Muscle of arm (tissue), 12 donors: Measurements from ENCODE around the gene ABCG8. TPM values are rescaled to one million over a fixed set of nuclear protein-coding genes. Genes with fewer than 3 reads are reported as not detected.
"Not testable (repeated sequence)": the region's sequence is repeated elsewhere in the genome, so short reads cannot be mapped to it uniquely, and the experiment has no call there.

Experiments
- DNase-seq: peaks from one replicate; pipeline ENCODE4 v3.0.0-alpha.2; 2013
- polyA plus RNA-seq, 12 donors: library from polyadenylated mRNA; unstranded; fragments of 120-200 nt; gene quantifications; one replicate each; pipeline ENCODE4 v1.2.1, GENCODE V29; 2013; ENCODE audit not compliant: insufficient read length in 12 of 12

ABCG8 gene
- polyA plus RNA-seq, 12 donors: 0.01 to 0.19 (median 0.08) TPM; not detected in 3

GRCh38 chr2:43906448-43907109 lies 67.8 kb downstream of the ABCG8 start:
- no peak for DNase-seq

GRCh38 chr2:43911136-43911790 lies 72.5 kb downstream of the ABCG8 start:
- DNase-seq: not testable (repeated sequence)

- no peak for DNase-seq
Measured at GRCh38 chr2:43924463-43924862, 85.7 kb downstream of the ABCG8 start.

- DNase-seq: no peak
Measured at GRCh38 chr2:43925431-43925830, 86.7 kb downstream of the ABCG8 start.

GRCh38 chr2:43927442-43927841 lies 88.7 kb downstream of the ABCG8 start:
- DNase-seq: no peak

- no peak for DNase-seq
Measured at GRCh38 chr2:43931293-43931692, 92.5 kb downstream of the ABCG8 start.

Other genes with a start within 250 kb of the ABCG8 start
- 10 to 100 TPM in 11 of 12 donors, not detected in 1; 15.4 to 40.4 (median 21.8) TPM for gene THADA, start 242.9 kb upstream of the ABCG8 start, polyA plus RNA-seq
- gene PLEKHH2, start 201.7 kb upstream of the ABCG8 start, polyA plus RNA-seq: 10 to 100 TPM in 3 of 12 donors, 1 to 10 TPM in 8, not detected in 1; 5.3 to 37.4 (median 6.9) TPM
- 1 to 10 TPM in 10 of 12 donors, not detected in 2; 1.0 to 1.9 (median 1.5) TPM for gene C1GALT1C1L, start 162.5 kb upstream of the ABCG8 start, polyA plus RNA-seq
- 10 to 100 TPM in 11 of 12 donors, not detected in 1; 12.4 to 49.2 (median 22.3) TPM for gene DYNC2LI1, start 64.9 kb upstream of the ABCG8 start, polyA plus RNA-seq
- under 1 TPM in 8 of 12 donors, not detected in 4; 0.05 to 0.16 (median 0.10) TPM for gene ABCG5, start 132 bp upstream of the ABCG8 start, polyA plus RNA-seq
- gene LRPPRC, start 157.0 kb downstream of the ABCG8 start, polyA plus RNA-seq: 10 to 100 TPM in 11 of 12 donors, not detected in 1; 50.2 to 95.2 (median 83.1) TPM